MM.1S (cell line): Measurements from ENCODE around the gene EXOC3.

Source experiments
- DNase-seq: peaks from one replicate; pipeline ENCODE4 v3.0.0-alpha.2; 2015
- H2AFZ ChIP-seq: fragments of 300-600 bp; sonication (generic); 2 replicates; pipeline ENCODE4 v1.6.0; 2016; ENCODE audit warnings: antibody characterized with exemption, low read length
- H3F3A ChIP-seq: fragments of 300-600 bp; sonication (generic); 2 replicates; pipeline ENCODE4 v1.6.1; 2016; ENCODE audit warnings: mild to moderate bottlenecking, antibody characterized with exemption, low read length, moderate library complexity, mixed read lengths; ENCODE audit not compliant: insufficient read depth
- H3K27ac ChIP-seq: fragments of 300-600 bp; sonication (generic); 2 replicates; pipeline ENCODE4 v1.5.1; 2016; ENCODE audit warnings: mild to moderate bottlenecking, low read length
- H3K27me3 ChIP-seq: fragments of 300-600 bp; sonication (generic); replicated peaks from 2 replicates; pipeline ENCODE4 v1.6.0; 2016; ENCODE audit warnings: low read length; ENCODE audit not compliant: insufficient read depth
- H3K36me3 ChIP-seq: fragments of 300-600 bp; sonication (generic); replicated peaks from 2 replicates; pipeline ENCODE4 v1.6.1; 2016; ENCODE audit warnings: mild to moderate bottlenecking, low read length, mixed read lengths; ENCODE audit not compliant: insufficient read depth
- H3K4me1 ChIP-seq: fragments of 300-600 bp; sonication (generic); 2 replicates; pipeline ENCODE4 v1.6.1; 2016; ENCODE audit warnings: low read length, mixed read lengths
- H3K4me2 ChIP-seq: fragments of 300-600 bp; sonication (generic); 2 replicates; pipeline ENCODE4 v1.6.0; 2016; ENCODE audit warnings: low read depth, low read length
- H3K4me3 ChIP-seq: fragments of 300-600 bp; sonication (generic); 2 replicates; pipeline ENCODE4 v1.5.1; 2016; ENCODE audit warnings: low read length, mixed read lengths
- H3K79me2 ChIP-seq: fragments of 300-600 bp; sonication (generic); 2 replicates; pipeline ENCODE4 v1.6.1; 2016; ENCODE audit warnings: mixed run types, low read length, mixed read lengths
- H3K9ac ChIP-seq: fragments of 300-600 bp; sonication (generic); 2 replicates; pipeline ENCODE4 v1.6.1; 2016; ENCODE audit warnings: low read length, mixed read lengths
- H3K9me2 ChIP-seq: fragments of 300-600 bp; sonication (generic); replicated peaks from 2 replicates; pipeline ENCODE4 v1.6.1; 2016; ENCODE audit warnings: mild to moderate bottlenecking, low read length, mixed read lengths; ENCODE audit not compliant: insufficient read depth
- H3K9me3 ChIP-seq: fragments of 300-600 bp; sonication (generic); replicated peaks from 2 replicates; pipeline ENCODE4 v1.6.1; 2016; ENCODE audit warnings: mild to moderate bottlenecking, low read length, mixed read lengths; ENCODE audit not compliant: insufficient read depth
- H4K20me1 ChIP-seq: fragments of 300-600 bp; sonication (generic); 2 replicates; pipeline ENCODE4 v1.6.1; 2016; ENCODE audit warnings: mild to moderate bottlenecking, low read length, moderate library complexity, mixed read lengths; ENCODE audit not compliant: insufficient read depth
- CTCF ChIP-seq: fragments of 300-600 bp; sonication (generic); IDR thresholded peaks from 2 replicates; pipeline ENCODE4 v1.5.1; 2016; ENCODE audit warnings: antibody characterized with exemption, low read length, mixed read lengths
- EZH2 ChIP-seq: fragments of 300-600 bp; sonication (generic); optimal IDR thresholded peaks from 2 replicates; pipeline ENCODE3; 2017; ENCODE audit warnings: low read depth, mild to moderate bottlenecking, antibody characterized with exemption, low read length, mixed read lengths
- EZH2phosphoT487 ChIP-seq: fragments of 300-600 bp; sonication (generic); IDR thresholded peaks from 2 replicates; pipeline ENCODE4 v1.6.1; 2018; ENCODE audit warnings: antibody characterized with exemption, low read length

The EXOC3 gene

GRCh38 chr5:417301-418161 is 25.4 kb upstream of the EXOC3 start:
- H2AFZ ChIP-seq, result no peak overlapping the region
- no peak overlapping the region for H3K4me2 ChIP-seq
- no peak overlapping the region for H3K9ac ChIP-seq
- no peaks in the 10 kb centered on the region for H3K9me2 ChIP-seq
- H3K4me1 ChIP-seq, result no peaks in the 10 kb centered on the region
- H3F3A ChIP-seq, result no peaks in the 10 kb centered on the region
- no peaks in the 10 kb centered on the region for H3K36me3 ChIP-seq
- DNase-seq, result no peak
- H3K4me3 ChIP-seq, result no peak overlapping the region
- no peak overlapping the region for H3K27ac ChIP-seq
- TF ChIP-seq CTCF (no peak), EZH2 (no peak), EZH2phosphoT487 (no peak)
- no peaks in the 10 kb centered on the region for H3K27me3 ChIP-seq
- no peaks in the 10 kb centered on the region for H4K20me1 ChIP-seq
- no peaks in the 10 kb centered on the region for H3K79me2 ChIP-seq
- no peaks in the 10 kb centered on the region for H3K9me3 ChIP-seq

- TF ChIP-seq CTCF (no peak), EZH2phosphoT487 (no peak)
- no peak overlapping the region for H3K4me3 ChIP-seq
- H3K27ac ChIP-seq, result no peak overlapping the region
- no peaks in the 10 kb centered on the region for H4K20me1 ChIP-seq
- no peak overlapping the region for H2AFZ ChIP-seq
- no peaks in the 10 kb centered on the region for H3K9me3 ChIP-seq
- no peak overlapping the region for H3K4me2 ChIP-seq
- H3K27me3 ChIP-seq, result no peaks in the 10 kb centered on the region
- H3K9me2 ChIP-seq, result no peaks in the 10 kb centered on the region
- H3K9ac ChIP-seq, result no peak overlapping the region
- H3K4me1 ChIP-seq, result no peaks in the 10 kb centered on the region
- H3K36me3 ChIP-seq, result no peaks in the 10 kb centered on the region
- H3F3A ChIP-seq, result no peaks in the 10 kb centered on the region
- no peak for DNase-seq
- no peaks in the 10 kb centered on the region for H3K79me2 ChIP-seq
Measured at GRCh38 chr5:418162-419121, 24.5 kb upstream of the EXOC3 start.

GRCh38 chr5:419970-420369 is 23.0 kb upstream of the EXOC3 start:
- H4K20me1 ChIP-seq, result no peaks in the 10 kb centered on the region
- H3K27me3 ChIP-seq, result no peaks in the 10 kb centered on the region
- no peaks in the 10 kb centered on the region for H3K9me2 ChIP-seq
- H3F3A ChIP-seq, result 0 out of 2 replicates have a peak, but pooled peaks cover 2% of the 10 kb centered on the region
- DNase-seq, result no peak
- peaks cover 8% of the 10 kb centered on the region for H3K4me1 ChIP-seq
- H3K4me3 ChIP-seq, result no peak overlapping the region
- no peak overlapping the region for H3K27ac ChIP-seq
- H3K4me2 ChIP-seq, result no peak overlapping the region
- no peaks in the 10 kb centered on the region for H3K9me3 ChIP-seq
- no peak for TF ChIP-seq EZH2
- TF ChIP-seq CTCF, result no peak
- TF ChIP-seq EZH2phosphoT487, result no peak
- H3K79me2 ChIP-seq, result no peaks in the 10 kb centered on the region
- no peak overlapping the region for H3K9ac ChIP-seq
- H2AFZ ChIP-seq, result no peak overlapping the region
- H3K36me3 ChIP-seq, result no peaks in the 10 kb centered on the region
